ENCODE measurements around the gene PANX1.

The PANX1 gene

DNA sequence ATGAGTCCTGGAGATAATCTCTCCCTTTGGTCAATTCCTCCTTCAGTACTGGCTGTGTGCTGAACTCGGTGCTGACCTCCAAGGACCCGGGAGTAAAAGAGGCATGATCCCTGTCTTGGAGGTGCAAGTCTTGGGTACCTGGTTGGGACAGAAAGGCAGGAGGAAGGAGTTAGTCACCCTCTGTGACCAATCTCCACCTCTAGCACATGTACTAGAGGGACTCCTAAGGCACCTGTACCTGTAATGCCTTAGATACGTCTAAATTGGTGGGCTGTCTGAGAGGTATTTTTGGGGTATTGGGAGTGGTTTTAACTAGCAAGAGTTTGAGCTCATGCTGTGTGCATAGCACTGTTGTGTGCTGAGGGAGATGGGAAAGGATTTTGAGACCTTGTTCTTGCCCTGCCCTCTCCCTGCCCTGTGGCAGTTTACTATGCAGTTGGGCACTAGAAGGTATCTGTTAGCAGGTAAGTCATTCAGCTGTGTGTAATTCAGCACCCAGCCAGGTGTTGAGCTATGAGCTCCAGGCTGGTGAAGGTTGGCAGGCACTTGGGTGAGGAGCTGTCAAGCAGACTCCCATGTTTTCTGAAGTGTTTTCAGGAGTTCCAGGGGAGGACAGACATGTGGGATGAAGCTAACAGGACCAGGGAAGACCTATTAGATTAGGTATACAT is 2.5 kb downstream of the PANX1 start:
- Histone ChIP-seq H3K36me3 (ENCODE audit: control insufficient read depth, insufficient read depth, low read length) (no peaks in the 10 kb centered on the region), H3K27me3 (ENCODE audit: control insufficient read depth, insufficient read depth, low read length) (no peaks in the 10 kb centered on the region), H3K4me3 (ENCODE audit: low read length) (no peak overlapping the region), H3K9me3 (ENCODE audit: control insufficient read depth, low read length) (no peaks in the 10 kb centered on the region), H3K4me1 (ENCODE audit: control insufficient read depth, insufficient read depth, low read length) (peaks cover 39% of the 10 kb centered on the region), H3K9ac (ENCODE audit: low read length) (no peak overlapping the region)

DNA sequence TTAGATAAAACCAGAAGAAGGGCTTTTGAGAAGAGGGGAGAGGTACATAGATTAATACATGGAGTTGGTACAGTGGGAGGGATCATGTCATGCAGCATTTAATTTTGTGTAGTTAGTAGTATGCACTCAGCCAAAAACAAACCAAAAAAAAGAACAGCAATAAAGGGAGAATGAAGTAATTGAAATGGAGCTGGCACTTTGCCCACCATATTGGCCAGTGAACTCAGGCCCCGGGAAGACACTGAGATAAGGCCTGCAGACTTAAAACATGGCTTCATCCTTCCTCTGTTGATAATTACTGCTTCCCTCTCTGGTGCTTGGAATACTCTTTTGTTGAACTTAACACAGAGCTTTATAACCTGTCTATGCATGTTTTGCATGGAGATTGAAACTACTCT is 3.1 kb downstream of the PANX1 start:
- no peaks in the 10 kb centered on the region for H3K9me3 ChIP-seq (ENCODE audit: control insufficient read depth, low read length)
- no peak overlapping the region for H3K9ac ChIP-seq (ENCODE audit: low read length)
- H3K27me3 ChIP-seq (ENCODE audit: control insufficient read depth, insufficient read depth, low read length) = no peaks in the 10 kb centered on the region
- H3K4me1 ChIP-seq (ENCODE audit: control insufficient read depth, insufficient read depth, low read length) = peaks cover 39% of the 10 kb centered on the region
- H3K4me3 ChIP-seq (ENCODE audit: low read length) = no peak overlapping the region
- no peaks in the 10 kb centered on the region for H3K36me3 ChIP-seq (ENCODE audit: control insufficient read depth, insufficient read depth, low read length)

DNA sequence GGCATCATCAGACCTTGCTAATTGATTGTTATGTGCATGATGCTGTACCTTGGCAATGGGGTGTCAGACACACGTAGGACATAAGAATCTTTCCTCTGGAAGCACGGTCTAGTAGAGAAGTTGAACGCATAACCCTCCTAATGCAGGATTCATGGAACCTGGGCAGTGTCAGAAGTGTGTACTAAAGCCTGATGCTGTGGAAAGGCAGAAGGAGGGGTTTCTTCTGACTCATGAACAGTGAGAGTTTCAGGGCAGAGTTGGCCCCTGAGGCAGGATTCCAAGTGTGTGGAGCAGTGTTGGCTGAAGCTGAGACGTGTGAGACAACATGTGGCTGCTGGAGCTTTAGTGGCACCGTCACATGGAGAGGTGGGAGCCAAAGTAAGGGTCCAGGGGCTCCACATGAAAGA is 3.5 kb downstream of the PANX1 start:
- Histone ChIP-seq H3K36me3 (ENCODE audit: control insufficient read depth, insufficient read depth, low read length) (no peaks in the 10 kb centered on the region), H3K4me1 (ENCODE audit: control insufficient read depth, insufficient read depth, low read length) (peaks cover 39% of the 10 kb centered on the region), H3K4me3 (ENCODE audit: low read length) (no peak overlapping the region), H3K9ac (ENCODE audit: low read length) (no peak overlapping the region), H3K27me3 (ENCODE audit: control insufficient read depth, insufficient read depth, low read length) (no peaks in the 10 kb centered on the region), H3K9me3 (ENCODE audit: control insufficient read depth, low read length) (no peaks in the 10 kb centered on the region)

DNA sequence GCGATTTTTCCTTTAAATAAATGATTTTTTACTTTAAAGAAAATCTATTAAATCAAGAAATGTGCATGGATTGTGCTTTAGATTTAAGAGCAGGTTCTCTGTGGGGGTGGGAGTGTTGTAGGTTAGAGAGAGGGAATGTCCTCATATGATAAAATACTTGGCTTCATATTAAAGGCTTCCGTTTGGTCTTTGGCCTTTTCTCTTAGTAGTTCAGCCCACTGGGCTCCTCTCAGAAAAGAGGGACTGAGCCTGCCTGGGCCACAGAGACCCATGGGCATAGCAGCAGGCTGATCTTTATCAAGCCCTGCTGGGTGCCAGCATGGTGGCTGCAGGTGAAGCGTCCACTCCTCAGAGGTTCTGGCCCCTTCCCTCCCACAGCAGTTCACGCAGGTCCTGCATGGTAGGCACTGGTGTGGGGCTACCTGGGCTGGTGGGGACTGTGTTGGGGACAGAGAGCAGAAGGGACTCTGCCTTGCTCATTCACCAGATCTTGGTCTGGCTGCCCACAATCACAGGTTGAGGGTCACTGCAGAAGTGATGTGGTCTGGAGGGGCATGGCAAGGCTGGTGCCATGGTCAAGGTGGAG is 4.3 kb downstream of the PANX1 start:
- Histone ChIP-seq H3K27me3 (ENCODE audit: control insufficient read depth, insufficient read depth, low read length) (no peaks in the 10 kb centered on the region), H3K9ac (ENCODE audit: low read length) (no peak overlapping the region), H3K4me1 (ENCODE audit: control insufficient read depth, insufficient read depth, low read length) (peaks cover 39% of the 10 kb centered on the region), H3K36me3 (ENCODE audit: control insufficient read depth, insufficient read depth, low read length) (no peaks in the 10 kb centered on the region), H3K4me3 (ENCODE audit: low read length) (no peak overlapping the region), H3K9me3 (ENCODE audit: control insufficient read depth, low read length) (no peaks in the 10 kb centered on the region)

DNA sequence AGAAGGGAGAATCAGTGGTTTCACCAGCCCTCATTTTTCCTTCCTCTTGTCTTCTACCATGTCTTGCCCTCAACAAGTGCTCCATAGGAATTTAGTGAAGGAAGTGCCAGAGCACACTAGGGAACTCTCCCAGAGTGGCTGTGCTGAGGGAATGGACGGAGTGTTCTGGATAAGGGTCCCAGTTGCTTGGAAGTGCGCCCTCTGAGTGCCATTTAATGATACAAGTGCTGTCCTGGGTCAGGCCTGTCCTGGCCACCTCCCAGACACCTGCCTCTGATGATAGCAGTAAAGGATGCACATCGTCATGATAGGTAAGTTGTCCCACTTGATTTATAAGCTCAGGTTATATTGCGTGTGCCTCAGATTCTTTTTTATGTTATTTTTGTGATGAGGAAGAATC is 5.1 kb downstream of the PANX1 start:
- no peaks in the 10 kb centered on the region for H3K9me3 ChIP-seq (ENCODE audit: control insufficient read depth, low read length)
- no peak overlapping the region for H3K9ac ChIP-seq (ENCODE audit: low read length)
- H3K4me3 ChIP-seq (ENCODE audit: low read length) = no peak overlapping the region
- H3K27me3 ChIP-seq (ENCODE audit: control insufficient read depth, insufficient read depth, low read length) = no peaks in the 10 kb centered on the region
- H3K4me1 ChIP-seq (ENCODE audit: control insufficient read depth, insufficient read depth, low read length) = peaks cover 39% of the 10 kb centered on the region
- H3K36me3 ChIP-seq (ENCODE audit: control insufficient read depth, insufficient read depth, low read length) = no peaks in the 10 kb centered on the region

DNA sequence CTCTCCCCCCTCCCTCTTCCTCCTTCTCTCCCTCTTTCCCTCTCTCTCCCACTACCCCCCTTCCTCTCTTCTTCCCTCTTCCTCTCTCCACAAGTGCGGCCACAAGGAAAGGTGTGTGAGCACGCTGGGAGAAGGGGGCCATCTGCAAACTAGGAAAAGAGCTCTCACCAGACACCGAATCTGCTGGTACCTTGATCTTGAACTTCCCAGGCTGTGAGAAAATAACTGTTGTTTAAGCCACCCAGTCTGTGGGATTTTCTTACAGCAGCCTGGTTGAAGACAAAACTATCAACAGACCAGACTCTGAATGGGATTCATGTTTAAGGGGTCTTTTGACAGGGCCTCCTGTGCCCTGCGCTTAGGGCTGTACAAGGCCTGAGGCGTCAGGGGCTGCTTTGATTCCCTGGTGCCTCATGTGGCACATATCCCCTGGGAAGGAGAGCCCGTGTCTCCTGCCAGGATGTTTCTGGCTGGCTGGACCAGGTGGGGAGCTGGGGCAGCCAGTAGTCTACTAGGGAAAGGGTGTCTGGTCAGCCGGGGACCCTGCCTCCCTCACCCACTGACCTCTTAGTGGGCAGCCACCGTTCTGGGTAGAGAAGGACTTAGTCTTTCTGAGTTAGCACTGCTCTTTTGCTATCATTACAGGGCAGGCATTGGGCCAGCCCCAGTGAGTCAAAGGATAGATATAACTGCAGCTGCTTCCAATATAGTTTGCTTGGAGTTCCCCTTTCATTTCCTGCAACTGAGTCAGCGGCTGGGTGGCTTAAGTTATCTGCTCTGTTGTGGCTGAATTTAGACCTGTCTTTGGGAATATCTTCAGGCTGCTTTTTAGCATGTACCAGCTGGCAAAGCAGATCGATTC is 6.2 kb downstream of the PANX1 start:
- Histone ChIP-seq H3K4me1 (ENCODE audit: control insufficient read depth, insufficient read depth, low read length) (peaks cover 34% of the 10 kb centered on the region), H3K9ac (ENCODE audit: low read length) (peak overlapping the region; percentile 42), H3K9me3 (ENCODE audit: control insufficient read depth, low read length) (no peaks in the 10 kb centered on the region), H3K36me3 (ENCODE audit: control insufficient read depth, insufficient read depth, low read length) (no peaks in the 10 kb centered on the region), H3K4me3 (ENCODE audit: low read length) (no peak overlapping the region), H3K27me3 (ENCODE audit: control insufficient read depth, insufficient read depth, low read length) (no peaks in the 10 kb centered on the region)

DNA sequence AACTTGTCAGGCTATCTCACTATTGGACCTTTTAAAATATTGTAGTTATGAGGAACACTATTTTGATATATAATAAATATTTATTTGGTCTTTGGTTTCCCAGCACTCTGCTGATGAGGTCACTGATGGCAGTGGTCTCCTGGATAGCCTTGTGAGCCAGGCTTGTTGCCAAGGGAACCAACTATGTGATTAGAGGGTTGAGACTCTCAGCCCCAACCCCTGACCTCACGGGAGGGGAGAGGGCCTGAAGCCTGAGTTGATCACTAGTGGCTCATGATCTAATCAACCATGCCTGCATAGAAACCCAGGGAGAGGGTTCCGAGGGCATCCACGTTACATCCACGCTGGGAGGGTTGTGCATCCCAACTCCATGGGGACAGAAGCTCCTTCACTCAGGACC is 10.8 kb downstream of the PANX1 start:
- no peak overlapping the region for H3K4me3 ChIP-seq (ENCODE audit: low read length)
- no peaks in the 10 kb centered on the region for H3K36me3 ChIP-seq (ENCODE audit: control insufficient read depth, insufficient read depth, low read length)
- no peaks in the 10 kb centered on the region for H3K27me3 ChIP-seq (ENCODE audit: control insufficient read depth, insufficient read depth, low read length)
- peaks cover 35% of the 10 kb centered on the region for H3K4me1 ChIP-seq (ENCODE audit: control insufficient read depth, insufficient read depth, low read length)
- no peak overlapping the region for H3K9ac ChIP-seq (ENCODE audit: low read length)
- no peaks in the 10 kb centered on the region for H3K9me3 ChIP-seq (ENCODE audit: control insufficient read depth, low read length)

DNA sequence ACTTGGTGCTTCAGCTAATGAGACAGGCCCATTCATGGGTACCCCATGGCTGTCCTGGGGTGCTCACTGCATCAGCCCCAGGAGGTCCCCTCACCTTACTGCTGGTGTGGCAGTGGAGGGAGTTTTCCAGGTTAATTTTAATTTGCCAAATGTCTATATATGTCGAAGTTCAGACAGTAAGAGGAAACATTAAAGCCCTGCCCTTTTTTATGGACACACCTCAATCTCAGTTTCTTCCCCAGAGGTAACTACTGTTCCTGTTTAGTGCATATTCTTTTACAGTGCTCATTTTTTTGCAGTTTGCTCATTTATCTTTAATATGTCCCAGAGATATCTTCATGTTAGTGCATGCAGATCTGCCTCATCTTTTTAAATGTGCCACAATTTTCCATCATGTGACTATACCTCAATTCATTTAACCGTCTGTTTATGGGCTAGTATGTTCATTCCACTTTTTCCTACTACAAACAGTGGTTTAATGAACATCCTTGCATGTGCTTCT is 11.6 kb downstream of the PANX1 start:
- H3K9me3 ChIP-seq (ENCODE audit: control insufficient read depth, low read length) = no peaks in the 10 kb centered on the region
- no peak overlapping the region for H3K9ac ChIP-seq (ENCODE audit: low read length)
- peaks cover 27% of the 10 kb centered on the region for H3K4me1 ChIP-seq (ENCODE audit: control insufficient read depth, insufficient read depth, low read length)
- no peaks in the 10 kb centered on the region for H3K27me3 ChIP-seq (ENCODE audit: control insufficient read depth, insufficient read depth, low read length)
- H3K4me3 ChIP-seq (ENCODE audit: low read length) = no peak overlapping the region
- H3K36me3 ChIP-seq (ENCODE audit: control insufficient read depth, insufficient read depth, low read length) = no peaks in the 10 kb centered on the region

DNA sequence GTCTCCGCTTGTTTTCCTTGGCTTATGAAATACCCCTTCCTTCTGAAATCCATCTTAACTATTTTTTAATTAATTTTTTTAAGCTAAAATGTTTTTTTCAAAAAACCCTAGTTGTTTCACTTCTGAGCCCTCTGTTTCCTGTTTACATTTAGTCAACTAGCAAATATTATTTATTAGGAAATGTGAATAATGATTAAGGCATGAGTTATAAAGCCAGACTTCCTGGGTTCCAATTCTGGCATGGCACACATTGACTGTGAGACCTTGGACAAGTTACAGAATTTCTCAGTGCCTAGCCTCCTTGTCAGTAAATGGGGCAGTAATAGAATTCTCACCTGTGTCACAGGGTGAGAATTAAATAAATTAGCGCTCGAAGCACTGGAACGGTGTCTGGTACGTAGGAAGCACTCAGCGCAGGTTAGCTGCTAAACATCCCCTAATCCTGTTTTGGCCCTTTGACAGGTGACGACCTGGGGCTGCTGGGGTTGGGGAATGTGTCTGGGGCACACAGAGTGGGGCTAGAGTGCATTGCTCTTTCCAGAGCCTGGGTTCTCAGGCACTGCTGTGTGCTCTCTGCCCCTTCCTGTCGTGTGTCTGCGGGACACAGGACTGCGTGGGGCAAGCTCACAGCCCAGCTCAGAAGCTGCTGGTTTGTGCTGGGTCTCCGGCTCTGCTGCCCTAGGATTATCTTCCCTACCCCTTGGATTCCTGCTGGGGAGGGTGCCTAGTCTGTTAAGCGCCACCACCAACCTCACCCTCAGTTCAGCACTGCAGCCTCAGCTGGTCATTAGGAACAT is 13.1 kb downstream of the PANX1 start:
- peaks cover 19% of the 10 kb centered on the region for H3K4me1 ChIP-seq (ENCODE audit: control insufficient read depth, insufficient read depth, low read length)
- no peaks in the 10 kb centered on the region for H3K36me3 ChIP-seq (ENCODE audit: control insufficient read depth, insufficient read depth, low read length)
- H3K27me3 ChIP-seq (ENCODE audit: control insufficient read depth, insufficient read depth, low read length) = no peaks in the 10 kb centered on the region

DNA sequence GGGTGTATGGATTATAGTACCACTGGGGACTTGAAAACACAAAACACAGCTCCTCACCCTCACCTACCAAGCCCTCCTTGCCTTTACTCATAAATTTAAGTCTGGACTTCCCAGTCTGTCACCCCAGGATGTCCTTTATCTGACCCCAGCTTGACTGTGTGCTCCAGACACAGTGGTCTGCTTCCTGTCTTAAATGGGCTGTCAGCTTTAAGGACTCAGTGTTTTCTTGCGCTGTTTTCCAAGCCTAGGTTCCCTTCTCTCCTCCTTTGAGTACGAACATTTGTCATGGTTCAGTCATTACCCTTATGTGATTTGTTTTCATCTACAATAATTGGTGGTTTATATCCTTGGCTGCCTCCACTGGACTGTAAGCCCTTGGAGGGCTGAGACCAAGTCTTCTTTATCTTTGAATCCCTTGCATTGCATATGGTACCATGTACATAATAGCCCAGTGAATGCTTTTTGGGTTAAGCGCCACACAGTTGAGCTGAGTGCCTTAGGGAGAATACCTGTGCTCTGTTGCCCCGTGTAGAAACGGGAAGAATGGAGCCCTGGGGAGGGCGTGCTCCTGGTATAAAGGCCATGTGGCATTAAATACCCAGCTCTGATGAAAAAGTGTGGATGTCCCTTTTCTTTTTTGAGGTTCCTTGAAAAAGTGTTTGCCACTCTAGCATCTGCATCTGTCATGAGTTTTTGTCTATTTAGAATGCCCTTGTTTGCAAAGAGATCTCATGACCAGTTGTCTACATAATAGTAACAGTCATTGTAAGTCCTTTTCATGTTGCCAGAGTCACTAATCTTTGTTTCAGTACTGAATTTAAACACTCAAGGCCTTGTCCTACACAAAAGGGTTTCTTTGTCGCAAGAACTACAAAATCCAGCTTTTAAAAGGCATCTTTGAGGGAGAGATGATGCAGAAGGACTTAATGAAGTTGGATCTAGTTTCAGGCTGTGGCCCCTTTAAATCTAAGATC is 14.0 kb downstream of the PANX1 start:
- Histone ChIP-seq H3K9ac (ENCODE audit: low read length) (no peak overlapping the region), H3K4me1 (ENCODE audit: control insufficient read depth, insufficient read depth, low read length) (peaks cover 19% of the 10 kb centered on the region), H3K4me3 (ENCODE audit: low read length) (no peak overlapping the region), H3K27me3 (ENCODE audit: control insufficient read depth, insufficient read depth, low read length) (no peaks in the 10 kb centered on the region), H3K9me3 (ENCODE audit: control insufficient read depth, low read length) (no peaks in the 10 kb centered on the region), H3K36me3 (ENCODE audit: control insufficient read depth, insufficient read depth, low read length) (no peaks in the 10 kb centered on the region)

More for the DNA sequence above, 13.1 kb downstream of the PANX1 start:
- Histone ChIP-seq H3K9ac (ENCODE audit: low read length) (no peak overlapping the region), H3K9me3 (ENCODE audit: control insufficient read depth, low read length) (no peaks in the 10 kb centered on the region), H3K4me3 (ENCODE audit: low read length) (no peak overlapping the region)

DNA sequence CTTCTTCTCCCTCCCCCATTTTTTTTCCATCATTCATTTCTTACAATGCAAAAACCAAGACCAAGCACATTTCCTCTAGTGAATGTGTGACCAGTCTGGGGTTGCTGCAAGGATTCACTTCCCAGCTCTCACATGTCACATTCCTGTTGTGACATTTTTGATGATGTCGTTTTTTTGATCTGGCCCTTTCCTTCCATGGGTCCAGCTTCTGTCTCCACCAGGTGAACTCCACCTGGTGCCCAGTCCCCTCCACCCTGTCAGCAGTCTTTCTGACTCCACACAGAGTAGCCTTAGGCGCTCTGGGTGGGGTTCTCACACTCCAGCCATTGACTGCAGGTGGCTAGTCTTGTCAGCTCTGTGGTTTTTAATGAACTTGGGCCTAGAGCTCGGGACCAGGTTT is 15.6 kb downstream of the PANX1 start:
- Histone ChIP-seq H3K27me3 (ENCODE audit: control insufficient read depth, insufficient read depth, low read length) (no peaks in the 10 kb centered on the region), H3K9me3 (ENCODE audit: control insufficient read depth, low read length) (no peaks in the 10 kb centered on the region), H3K4me1 (ENCODE audit: control insufficient read depth, insufficient read depth, low read length) (peaks cover 19% of the 10 kb centered on the region), H3K9ac (ENCODE audit: low read length) (no peak overlapping the region), H3K36me3 (ENCODE audit: control insufficient read depth, insufficient read depth, low read length) (no peaks in the 10 kb centered on the region), H3K4me3 (ENCODE audit: low read length) (no peak overlapping the region)
